Testis (tissue), 3 donors: ENCODE measurements around the gene NOS1AP. TPM values are rescaled to one million over a fixed set of nuclear protein-coding genes. Genes with fewer than 3 reads are reported as not detected.

Source experiments
- DNase-seq: peaks from one replicate; pipeline ENCODE4 v3.0.0-alpha.2; 2019
- H3K27ac ChIP-seq, 2 donors: fragments of 200-600 bp; sonication (generic); one replicate each; pipeline ENCODE4 v1.5.1; 2019
- H3K27me3 ChIP-seq: fragments of 200-600 bp; sonication (generic); one replicate; pipeline ENCODE4 v1.5.1; 2019
- H3K36me3 ChIP-seq: fragments of 200-600 bp; sonication (generic); one replicate; pipeline ENCODE4 v1.5.1; 2017; ENCODE audit warnings: low read depth; ENCODE audit errors: missing control alignments
- H3K4me1 ChIP-seq: fragments of 200-600 bp; sonication (generic); one replicate; pipeline ENCODE4 v1.5.1; 2019
- H3K4me3 ChIP-seq, 2 donors: fragments of 200-600 bp; sonication (generic); one replicate each; pipeline ENCODE4 v1.5.1; 2017 to 2019
- H3K9me3 ChIP-seq: fragments of 200-600 bp; sonication (generic); one replicate; pipeline ENCODE4 v1.5.1; 2017
- POLR2A ChIP-seq: fragments of 450-650 bp; IDR thresholded peaks from one replicate; pipeline ENCODE4 v1.6.1; 2017; ENCODE audit warnings: antibody characterized with exemption, mild to moderate bottlenecking, moderate library complexity
- WGBS, 2 donors: methylation state at CpG; one replicate each; pipeline ENCODE4 v1.1.5; 2018; 5-methylcytosine and 5-hydroxymethylcytosine counted together
- intact Hi-C: fragments of 100-400 bp; cut with DNase I; formaldehyde crosslinking; loops from one replicate; pipeline ENCODE4 v1.15.1; 2023; ENCODE audit warnings: low total_unique reads
- polyA plus RNA-seq: library from polyadenylated mRNA; stranded (reverse); fragments of 350-450 nt; fragmentation: Illumina TruSeq; extraction: RNeasy Lipid Tissue Mini Kit (QIAGEN cat#74804); gene quantifications from one replicate; pipeline ENCODE4 v1.2.3, GENCODE V29; 2014; ENCODE audit warnings: low read depth, low replicate concordance; ENCODE audit not compliant: insufficient read depth
- total RNA-seq, 2 donors: library from RNA; depleted of rRNA; stranded (reverse); fragments of >200 nt; gene quantifications; one replicate each; pipeline ENCODE4 v1.2.3, GENCODE V29; 2016
- TF ChIP-seq, protein P1 (sequence below), 3 experiments: fragments of 450-650 bp in 2 of 3; fragments of 200-600 bp in 1 of 3; sonication (generic) in 1 of 3; IDR thresholded peaks; one replicate each; pipeline ENCODE4 v1.5.1; 2016 to 2019; ENCODE audit warnings: antibody characterized with exemption in 3 of 3, mild to moderate bottlenecking in 2 of 3, moderate library complexity in 1 of 3

Gene NOS1AP
- total and polyA plus RNA-seq, 3 donors from 2014 or later, result 2.1 to 5.1 (median 4.1) TPM

DNA sequence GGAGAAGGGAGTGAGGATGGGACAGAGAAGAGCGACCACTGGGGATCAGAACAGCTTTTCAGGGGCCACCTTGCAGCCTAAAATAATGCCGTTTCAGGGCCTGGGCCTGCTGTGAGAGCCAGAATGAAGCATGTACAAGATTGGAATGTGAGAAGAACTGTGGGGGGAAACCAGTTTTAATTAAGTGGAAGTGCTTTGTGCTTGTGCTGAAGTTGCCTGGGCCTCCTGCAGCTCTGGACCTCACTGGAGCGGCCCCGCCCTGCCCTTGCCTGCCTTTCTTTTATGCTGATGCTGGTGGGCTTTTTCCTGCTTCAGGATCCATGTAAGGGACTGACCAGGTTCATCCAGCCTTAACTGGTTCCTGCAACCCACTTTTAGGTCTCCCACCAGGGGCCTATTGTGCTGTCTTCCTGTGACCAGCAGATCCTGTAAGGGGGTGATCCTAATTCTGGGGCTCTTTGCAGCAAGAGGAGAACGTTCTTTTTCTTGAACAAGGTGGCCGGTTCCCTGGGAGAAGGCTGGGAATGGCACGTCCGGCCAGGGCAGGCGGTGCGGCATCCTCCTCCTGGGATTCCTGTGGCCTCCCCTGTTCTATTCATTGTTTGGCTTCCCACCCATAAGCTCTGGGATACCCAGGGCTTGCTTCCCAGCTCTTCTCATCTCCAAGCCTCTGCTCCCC lies 315.2 kb downstream of the NOS1AP start:
- Histone ChIP-seq H3K9me3 (no peaks in the 10 kb centered on the region), H3K27me3 (no peaks in the 10 kb centered on the region), H3K4me3 (no peak overlapping the region), H3K36me3 (no peaks in the 10 kb centered on the region), H3K27ac (no peak overlapping the region), H3K4me1 (peaks cover 11% of the 10 kb centered on the region)
- WGBS, 2 donors, result 88 to 96% methylated on average over 10 of the region's 10 CpGs
- no peak for DNase-seq
- no peak for TF ChIP-seq POLR2A
- TF ChIP-seq, protein P1, sequence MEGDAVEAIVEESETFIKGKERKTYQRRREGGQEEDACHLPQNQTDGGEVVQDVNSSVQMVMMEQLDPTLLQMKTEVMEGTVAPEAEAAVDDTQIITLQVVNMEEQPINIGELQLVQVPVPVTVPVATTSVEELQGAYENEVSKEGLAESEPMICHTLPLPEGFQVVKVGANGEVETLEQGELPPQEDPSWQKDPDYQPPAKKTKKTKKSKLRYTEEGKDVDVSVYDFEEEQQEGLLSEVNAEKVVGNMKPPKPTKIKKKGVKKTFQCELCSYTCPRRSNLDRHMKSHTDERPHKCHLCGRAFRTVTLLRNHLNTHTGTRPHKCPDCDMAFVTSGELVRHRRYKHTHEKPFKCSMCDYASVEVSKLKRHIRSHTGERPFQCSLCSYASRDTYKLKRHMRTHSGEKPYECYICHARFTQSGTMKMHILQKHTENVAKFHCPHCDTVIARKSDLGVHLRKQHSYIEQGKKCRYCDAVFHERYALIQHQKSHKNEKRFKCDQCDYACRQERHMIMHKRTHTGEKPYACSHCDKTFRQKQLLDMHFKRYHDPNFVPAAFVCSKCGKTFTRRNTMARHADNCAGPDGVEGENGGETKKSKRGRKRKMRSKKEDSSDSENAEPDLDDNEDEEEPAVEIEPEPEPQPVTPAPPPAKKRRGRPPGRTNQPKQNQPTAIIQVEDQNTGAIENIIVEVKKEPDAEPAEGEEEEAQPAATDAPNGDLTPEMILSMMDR (IDR thresholded peaks at IDR 0.05), result no peak
- intact Hi-C loops, result no loop called here

DNA sequence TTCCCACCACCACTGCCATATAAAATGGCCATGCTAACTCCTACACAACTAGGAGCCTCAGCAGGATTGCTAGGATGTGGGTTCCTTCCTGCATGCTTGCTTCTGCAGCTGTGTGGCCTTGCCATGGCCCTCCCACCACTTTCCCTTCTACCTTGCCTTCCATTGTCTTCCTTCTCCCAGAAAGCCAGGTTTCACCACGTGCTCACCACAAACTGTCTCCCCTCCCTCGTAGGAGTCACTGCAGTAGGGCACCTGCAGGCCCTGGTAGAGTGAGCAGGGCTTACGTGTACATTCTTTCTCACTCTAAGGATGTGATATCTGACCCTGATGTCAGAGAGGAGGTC lies 315.8 kb downstream of the NOS1AP start:
- no peak for TF ChIP-seq POLR2A
- TF ChIP-seq, protein P1 (IDR thresholded peaks at IDR 0.05), result no peak
- Histone ChIP-seq H3K4me1 (peaks cover 11% of the 10 kb centered on the region), H3K36me3 (no peaks in the 10 kb centered on the region), H3K9me3 (no peaks in the 10 kb centered on the region), H3K27ac (no peak overlapping the region), H3K27me3 (no peaks in the 10 kb centered on the region), H3K4me3 (no peak overlapping the region)
- no peak for DNase-seq
- 80 to 89% methylated on average over 3 of the region's 3 CpGs for WGBS, 2 donors
- intact Hi-C loops, result no loop called here

DNA sequence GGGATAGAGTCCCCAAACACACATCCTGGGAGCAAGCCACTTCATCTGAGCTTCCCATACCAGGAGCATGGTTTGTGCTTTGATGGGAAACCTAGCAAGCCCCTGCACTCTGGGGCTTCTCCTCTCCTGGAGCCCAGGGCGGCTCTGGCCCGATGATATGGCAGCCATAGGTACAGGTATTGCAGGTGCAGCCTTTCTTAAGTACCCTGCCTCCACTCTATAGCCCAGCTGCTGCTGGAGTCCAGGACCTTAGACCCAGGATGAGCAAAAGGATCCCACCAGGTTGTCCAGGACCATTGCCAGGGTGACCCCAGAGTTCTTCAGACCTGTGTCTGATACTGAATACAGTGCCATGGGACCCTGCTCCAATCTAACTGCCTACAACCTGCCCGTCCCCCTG lies 316.2 kb downstream of the NOS1AP start:
- TF ChIP-seq, protein P1 (IDR thresholded peaks at IDR 0.05), result no peak
- TF ChIP-seq POLR2A, result no peak
- intact Hi-C loops, result no loop called here
- Histone ChIP-seq H3K4me3 (no peak overlapping the region), H3K36me3 (no peaks in the 10 kb centered on the region), H3K27ac (no peak overlapping the region), H3K4me1 (peaks cover 11% of the 10 kb centered on the region), H3K9me3 (no peaks in the 10 kb centered on the region), H3K27me3 (no peaks in the 10 kb centered on the region)
- 84% methylated on average over 3 of the region's 3 CpGs; no CpG with 5 or more reads in 1 of the 2 donors for WGBS, 2 donors
- DNase-seq, result no peak

DNA sequence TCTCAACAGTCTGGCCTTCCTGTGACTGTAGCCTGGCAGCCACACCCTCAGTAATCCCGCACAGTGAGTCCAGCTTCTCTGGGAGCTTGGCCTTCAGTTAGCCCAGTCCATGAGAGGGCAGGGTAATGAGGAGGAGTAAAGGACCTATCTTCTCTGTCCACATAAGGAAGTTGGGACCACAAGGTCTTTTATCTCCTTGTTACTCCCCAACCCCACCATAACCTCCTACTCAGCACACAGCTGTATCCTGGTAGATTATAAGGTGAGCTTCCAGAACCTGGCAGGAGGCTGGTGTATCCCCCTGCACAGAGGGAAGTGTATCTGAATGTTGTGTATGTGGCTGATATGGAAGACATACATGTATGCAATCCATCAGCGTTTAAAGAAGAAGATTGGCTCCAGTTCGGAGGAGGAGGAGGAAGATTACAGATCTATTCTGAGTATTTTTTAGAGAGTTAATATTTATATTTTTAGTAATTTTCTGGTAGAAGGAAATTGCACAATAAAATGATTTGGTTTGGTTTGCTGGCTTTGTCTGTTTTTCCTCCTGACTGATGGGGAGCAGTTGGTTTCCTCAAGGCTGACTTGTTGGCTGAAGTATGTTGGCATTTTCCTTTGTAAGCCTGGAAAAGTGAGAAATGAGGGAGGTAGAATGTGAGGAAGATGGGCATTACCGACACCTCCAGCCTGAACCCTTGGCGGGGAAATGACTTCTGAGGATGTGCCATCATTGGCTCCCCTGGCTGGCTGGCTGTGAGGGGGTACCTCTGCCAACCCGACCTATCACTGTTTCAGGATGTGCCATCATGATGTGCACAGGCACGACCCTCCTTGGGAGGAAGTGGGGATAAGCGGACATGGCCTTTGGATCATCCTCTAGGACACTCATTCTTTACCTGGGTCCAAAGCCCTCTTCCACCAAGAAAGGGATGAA lies 317.1 kb downstream of the NOS1AP start:
- no peak for DNase-seq
- no peak for TF ChIP-seq POLR2A
- TF ChIP-seq, protein P1 (IDR thresholded peaks at IDR 0.05), result no peak
- Histone ChIP-seq H3K27me3 (no peaks in the 10 kb centered on the region), H3K4me1 (peaks cover 11% of the 10 kb centered on the region), H3K4me3 (no peak overlapping the region), H3K27ac (no peak overlapping the region), H3K9me3 (no peaks in the 10 kb centered on the region), H3K36me3 (no peaks in the 10 kb centered on the region)
- intact Hi-C loops, result no loop called here
- 83 to 85% methylated on average over 8 of the region's 8 CpGs for WGBS, 2 donors
